Fibroblast of pulmonary artery (primary cell): ENCODE measurements around the gene C6orf52.
"Not testable (repeated sequence)": the region's sequence is repeated elsewhere in the genome, so short reads cannot be mapped to it uniquely, and the experiment has no call there.

ENCODE experiments used
- DNase-seq: peaks from one replicate; pipeline ENCODE4 v3.0.0-alpha.2; 2010; ENCODE audit warnings: low read depth
- H3K4me3 ChIP-seq: replicated peaks from 2 replicates; pipeline ENCODE4 v1.5.1; 2011; ENCODE audit warnings: low read depth, mild to moderate bottlenecking, control low read depth, low read length, moderate library complexity
- CTCF ChIP-seq: IDR thresholded peaks from 2 replicates; pipeline ENCODE4 v1.5.1; 2011; ENCODE audit warnings: mild to moderate bottlenecking, control low read depth, low read length, inconsistent platforms; ENCODE audit errors: missing control alignments

C6orf52 gene

GRCh38 chr6:10684618-10685017 lies 9.8 kb downstream of the C6orf52 start:
- DNase-seq, result no peak
- no peak for TF ChIP-seq CTCF
- no peak overlapping the region for H3K4me3 ChIP-seq

DNA sequence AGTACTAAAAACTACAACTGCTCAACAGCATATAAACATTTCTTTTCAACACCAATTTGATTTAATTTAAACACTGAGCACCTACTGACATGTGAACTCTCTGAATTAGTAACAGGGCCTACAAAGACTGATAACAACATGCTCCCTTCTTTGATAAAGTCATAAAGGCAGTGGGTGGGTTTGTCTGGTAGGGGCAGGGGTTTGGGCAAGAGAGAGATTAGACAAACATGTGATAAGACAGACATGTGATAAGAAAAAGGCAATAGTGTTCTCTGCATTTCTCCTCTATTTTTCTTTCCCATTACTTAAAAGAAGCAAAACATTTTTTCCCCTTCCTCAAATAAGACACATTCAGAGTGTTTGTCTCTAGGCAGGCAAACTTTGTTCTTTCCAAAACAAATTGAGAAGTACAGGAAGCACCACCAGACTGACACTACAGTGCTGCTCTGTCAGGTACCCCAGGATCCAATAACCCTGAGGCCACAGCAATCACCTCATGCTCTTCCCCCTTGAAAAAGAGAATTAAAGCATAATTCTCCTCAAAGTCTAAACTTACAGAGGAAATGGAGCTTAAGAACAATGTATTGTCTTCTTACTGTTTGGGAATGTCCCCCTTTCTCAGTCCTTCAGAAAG lies 11.9 kb downstream of the C6orf52 start:
- no peak for DNase-seq
- no peak overlapping the region for H3K4me3 ChIP-seq
- TF ChIP-seq CTCF, result no peak

GRCh38 chr6:10681795-10682194 lies 12.6 kb downstream of the C6orf52 start:
- DNase-seq, result no peak
- TF ChIP-seq CTCF, result no peak
- no peak overlapping the region for H3K4me3 ChIP-seq

DNA sequence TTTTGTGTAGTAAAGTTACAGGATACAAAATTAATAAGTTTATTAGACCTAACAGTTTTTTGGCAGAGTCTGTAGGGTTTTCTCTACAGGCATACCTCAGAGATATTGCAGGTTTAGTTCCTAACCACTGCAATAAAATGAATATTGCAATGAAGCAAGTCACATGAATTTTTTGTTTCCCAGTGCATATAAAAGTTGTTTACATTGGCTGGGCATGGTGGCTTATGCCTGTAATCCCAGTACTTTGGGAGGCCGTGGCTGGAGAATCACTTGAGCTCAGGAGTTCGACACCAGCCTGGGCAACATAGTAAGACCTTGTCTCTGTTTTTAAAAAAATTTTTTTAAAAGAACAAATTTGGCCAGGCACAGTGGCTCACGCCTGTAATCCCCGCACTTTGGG lies 16.0 kb downstream of the C6orf52 start:
- no peak for TF ChIP-seq CTCF
- H3K4me3 ChIP-seq, result no peak overlapping the region
- DNase-seq, result no peak

- no peak overlapping the region for H3K4me3 ChIP-seq
- TF ChIP-seq CTCF, result no peak
- DNase-seq, result no peak
Measured at GRCh38 chr6:10676403-10676802, 18.0 kb downstream of the C6orf52 start.

DNA sequence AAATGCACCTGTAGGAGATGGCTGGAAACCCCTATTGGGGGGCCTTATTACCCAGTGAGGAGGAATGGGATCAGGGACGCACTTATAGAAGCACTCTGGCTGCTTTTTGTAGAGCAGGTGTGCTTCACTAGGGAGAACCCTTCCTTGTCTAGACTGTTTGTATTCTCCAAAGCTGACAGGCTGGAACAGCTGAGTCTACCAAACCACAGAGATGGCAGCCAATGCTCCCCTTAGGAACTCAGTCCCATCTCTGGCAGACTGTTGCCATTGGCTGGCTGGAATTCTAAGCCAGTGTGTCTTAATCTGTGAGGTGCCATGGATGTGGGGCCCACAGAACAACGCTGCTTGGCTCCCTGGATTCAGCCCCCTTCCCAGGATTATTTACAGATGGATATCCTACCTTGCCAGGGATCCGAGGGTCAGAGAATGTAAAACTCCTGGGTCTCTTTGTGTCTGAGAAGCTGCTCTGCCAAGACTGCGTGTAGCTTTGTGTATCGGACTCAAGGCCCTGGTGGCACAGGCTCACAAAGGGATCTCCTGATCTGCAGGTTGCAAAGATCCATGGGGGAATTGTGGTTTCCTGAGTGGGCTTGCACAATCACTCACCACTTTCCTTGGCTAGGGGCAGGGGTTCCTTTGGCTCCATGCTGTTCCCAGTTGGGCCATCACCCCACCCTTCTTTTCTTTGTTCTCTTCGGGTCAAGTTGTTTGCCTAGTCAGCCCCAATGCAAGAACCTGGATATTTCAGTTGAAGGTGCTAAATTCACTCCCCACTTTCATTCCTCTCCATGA lies 26.1 kb downstream of the C6orf52 start:
- H3K4me3 ChIP-seq, result no peak overlapping the region
- no peak for DNase-seq
- no peak for TF ChIP-seq CTCF

DNA sequence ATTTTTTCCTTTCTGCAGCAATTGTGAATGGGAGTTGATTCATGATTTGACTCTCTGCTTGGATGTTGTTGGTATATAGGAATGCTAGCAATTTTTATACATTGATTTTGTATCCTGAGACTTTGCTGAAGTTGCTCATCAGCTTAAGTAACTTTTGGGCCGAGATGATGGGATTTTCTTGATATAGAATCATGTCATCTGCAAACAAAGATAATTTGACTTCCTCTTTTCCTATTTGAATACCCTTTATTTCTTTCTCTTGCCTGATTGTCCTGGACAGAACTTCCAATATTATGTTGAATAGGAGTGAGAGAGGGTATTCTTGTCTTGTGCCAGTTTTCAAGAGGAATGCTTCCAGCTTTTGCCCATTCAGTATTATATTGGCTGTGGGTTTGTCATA lies 28.8 kb downstream of the C6orf52 start:
- H3K4me3 ChIP-seq, DNase-seq: not testable (repeated sequence)
